Posterior cingulate gyrus (tissue), 11 donors: ENCODE data around the gene HS3ST6.
A peak's percentile ranks its signal among the peaks of the same experiment; 100 is the strongest.
"Not testable (repeated sequence)": the region's sequence is repeated elsewhere in the genome, so short reads cannot be mapped to it uniquely, and the experiment has no call there.

Experiments
- DNase-seq, 10 donors: peaks; one replicate each; pipeline versions ENCODE4 v3.0.0 to v3.0.0-alpha.2; 2020 to 2021; ENCODE audit warnings: mixed read lengths in 3 of 10
- intact Hi-C: fragments of 100-400 bp; cut with DNase I; formaldehyde crosslinking; loops from one replicate; pipeline ENCODE4 v1.15.1; 2023

Gene HS3ST6

GRCh38 chr16:1918351-1919326, at the start of gene HS3ST6:
HS3ST6 (minus strand) TSS chr16:1918415; CDS start chr16:1918323, 92 bp downstream.
- intact Hi-C loops, result no loop called here

GRCh38 chr16:1966460-1966859, 48.2 kb upstream of the HS3ST6 start, which contains the start of gene RNF151:
RNF151 (plus strand) TSS chr16:1966856; CDS start chr16:1966882, 26 bp downstream.
- intact Hi-C loops, result no loop called here
- no peak for DNase-seq

More at GRCh38 chr16:1918351-1919326, at the start of gene HS3ST6:
- DNase-seq, result no peak

GRCh38 chr16:1965396-1966001, 47.3 kb upstream of the HS3ST6 start:
- no peak for DNase-seq
- intact Hi-C loops, result no loop called here

GRCh38 chr16:1964506-1965395, 46.5 kb upstream of the HS3ST6 start, which contains the start of gene RPS2:
RPS2 (minus strand) TSS chr16:1964826; CDS start chr16:1964625, 201 bp downstream.
- DNase-seq, result peak; percentile 98 to 100 (median 99)
- intact Hi-C loops, result loop anchor here (5.0 kb wide), 1 partner anchor 192 kb away; the partner anchor contains the start of genes EME2, MRPS34 and NME3

- DNase-seq, result peak in 3 of 10 donors; percentile 33 to 87 (median 59)
- intact Hi-C loops, result loop anchor here (5.0 kb wide), 1 partner anchor 192 kb away; the partner anchor contains the start of genes EME2, MRPS34 and NME3
Observed at GRCh38 chr16:1963806-1964505, 45.7 kb upstream of the HS3ST6 start.

- DNase-seq, result not testable (repeated sequence)
- intact Hi-C loops, result loop anchor here (5.0 kb wide), 1 partner anchor 190 kb away; the partner anchor contains the start of genes EME2, MRPS34 and NME3
Observed at GRCh38 chr16:1962161-1963153, 44.2 kb upstream of the HS3ST6 start.

- no peak for DNase-seq
- intact Hi-C loops, result loop anchor here (5.0 kb wide), 1 partner anchor 189 kb away; the partner anchor contains the start of genes EME2, MRPS34 and NME3
Observed at GRCh38 chr16:1961651-1962067, 43.4 kb upstream of the HS3ST6 start.

- intact Hi-C loops, result loop anchor here (5.0 kb wide), 1 partner anchor 189 kb away; the partner anchor contains the start of genes EME2, MRPS34 and NME3
- DNase-seq, result no peak
Observed at GRCh38 chr16:1960665-1961630, 42.7 kb upstream of the HS3ST6 start.

GRCh38 chr16:1959269-1960039, 41.2 kb upstream of the HS3ST6 start, which contains the start of gene NDUFB10:
NDUFB10 (plus strand) TSS chr16:1959538; CDS start chr16:1959625, 87 bp downstream.
- peak; percentile 88 to 99 (median 92) for DNase-seq
- intact Hi-C loops, result loop anchor here (5.0 kb wide), 1 partner anchor 187 kb away; the partner anchor contains the start of genes EME2, MRPS34 and NME3

GRCh38 chr16:1958715-1959268, 40.6 kb upstream of the HS3ST6 start:
- intact Hi-C loops, result no loop called here
- no peak for DNase-seq

GRCh38 chr16:1958143-1958491, 39.9 kb upstream of the HS3ST6 start:
- intact Hi-C loops, DNase-seq: not testable (repeated sequence)

- intact Hi-C loops, DNase-seq: not testable (repeated sequence)
Observed at GRCh38 chr16:1957434-1958142, 39.4 kb upstream of the HS3ST6 start.

- DNase-seq, result no peak
- intact Hi-C loops, result no loop called here
Observed at GRCh38 chr16:1953734-1954133, 35.5 kb upstream of the HS3ST6 start.

GRCh38 chr16:1950559-1950958, 32.3 kb upstream of the HS3ST6 start:
- DNase-seq, result no peak
- intact Hi-C loops, result no loop called here

GRCh38 chr16:1950047-1950446, 31.8 kb upstream of the HS3ST6 start:
- intact Hi-C loops, result no loop called here
- DNase-seq, result no peak
